Renal cortical epithelial cell (primary cell): ENCODE data around the gene RAD51AP2. TPM values are rescaled to one million over a fixed set of nuclear protein-coding genes. Genes with fewer than 3 reads are reported as not detected.
"Not testable (repeated sequence)": the region's sequence is repeated elsewhere in the genome, so short reads cannot be mapped to it uniquely, and the experiment has no call there.

Experiments used
- DNase-seq: peaks from one replicate; pipeline ENCODE4 v3.0.0-alpha.2; 2011; ENCODE audit warnings: low read depth
- total RNA-seq: library from RNA; depleted of rRNA; stranded (reverse); fragments of >200 nt; gene quantifications from 2 replicates; pipeline ENCODE4 v1.2.3, GENCODE V29; 2014

The RAD51AP2 gene
- under 0.01 TPM in 1 of 2 replicates, not detected in the other for total RNA-seq

DNA sequence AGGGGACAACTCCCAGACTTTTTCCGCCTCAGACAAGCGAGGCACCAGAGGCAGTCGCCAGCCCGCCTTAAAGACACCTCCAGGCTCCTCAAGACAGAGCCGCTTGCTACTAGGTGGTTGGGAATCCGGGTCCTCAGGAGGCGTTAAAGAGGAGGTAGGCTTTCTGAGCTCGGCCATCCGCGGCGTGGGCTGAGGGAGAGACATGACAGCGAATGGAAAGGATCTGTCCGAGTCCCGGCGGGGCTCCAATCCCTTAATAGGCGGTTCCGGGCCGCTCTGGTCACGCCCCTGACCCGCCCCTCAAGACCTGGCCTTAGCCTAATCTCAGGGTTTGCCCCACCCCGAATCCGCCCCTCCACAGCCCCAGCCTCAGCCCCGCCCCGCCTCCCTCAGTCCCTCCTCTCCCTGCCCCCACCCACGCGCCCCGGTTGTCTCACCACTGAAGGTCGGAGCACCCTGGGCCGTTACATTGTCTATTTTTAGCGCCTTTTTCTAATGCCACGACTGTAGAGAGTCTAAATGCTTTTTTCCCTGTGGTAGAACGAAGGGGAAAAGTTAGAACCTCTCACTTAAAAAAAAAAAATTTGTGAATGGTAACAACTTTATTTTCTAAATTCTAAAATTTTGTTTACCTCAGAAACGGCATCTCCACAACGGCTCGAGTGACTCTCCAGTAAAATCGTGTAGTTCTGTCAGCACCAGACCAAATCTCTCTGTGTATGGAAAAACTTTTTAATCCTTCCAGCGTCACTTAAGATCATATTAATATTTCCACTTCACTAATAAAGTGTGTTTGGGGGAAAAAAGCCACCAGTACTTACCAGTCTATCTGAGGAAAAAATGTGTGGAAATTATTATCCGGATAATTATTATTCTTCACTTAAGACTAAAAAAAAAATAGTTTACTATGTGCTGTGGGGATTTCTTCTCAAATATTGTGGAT lies at the start of gene RAD51AP2:
RAD51AP2 (minus strand) TSS at position 229 of the 943 bp plus-strand sequence; CDS start at position 204, 25 bp downstream.
- DNase-seq, result peak; percentile 72

DNA sequence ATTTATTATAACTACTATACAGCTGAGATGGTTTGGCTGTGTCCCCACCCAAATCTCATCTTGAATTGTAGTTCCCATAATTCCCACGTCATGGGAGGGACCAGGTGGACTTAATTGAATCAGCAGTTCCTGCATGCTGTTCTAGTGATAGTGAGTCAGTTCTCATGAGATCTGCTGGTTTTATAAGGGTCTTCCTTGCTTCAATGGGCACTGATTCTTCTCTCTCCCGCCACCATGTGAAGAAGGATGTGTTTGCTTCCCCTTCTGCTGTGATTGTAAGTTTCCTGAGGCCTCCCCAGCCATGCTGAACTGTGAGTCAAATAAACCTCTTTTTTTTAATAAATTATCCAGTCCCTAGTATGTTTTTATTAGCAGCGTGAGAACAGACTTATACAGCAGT lies 47.5 kb upstream of the RAD51AP2 start:
- not testable (repeated sequence) for DNase-seq

DNA sequence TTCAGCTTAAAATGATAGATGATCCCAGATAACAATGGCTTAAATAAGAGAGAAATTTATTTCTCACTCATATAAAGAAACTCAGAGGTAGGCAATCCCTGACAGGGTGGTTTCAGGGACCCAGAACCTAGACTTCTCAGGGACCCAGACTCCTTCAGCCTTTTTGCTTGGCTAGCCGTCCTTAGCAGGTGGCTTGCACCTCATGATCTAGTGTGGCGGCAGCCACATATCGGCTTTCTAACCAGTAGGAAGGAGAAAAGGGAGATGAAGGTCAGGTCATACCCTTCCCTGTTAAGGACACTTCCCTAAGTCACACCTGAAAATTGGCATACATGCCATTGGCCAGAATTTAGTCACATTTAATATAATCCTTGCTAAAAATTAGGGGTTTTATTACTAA lies 40.6 kb upstream of the RAD51AP2 start:
- no peak for DNase-seq

DNA sequence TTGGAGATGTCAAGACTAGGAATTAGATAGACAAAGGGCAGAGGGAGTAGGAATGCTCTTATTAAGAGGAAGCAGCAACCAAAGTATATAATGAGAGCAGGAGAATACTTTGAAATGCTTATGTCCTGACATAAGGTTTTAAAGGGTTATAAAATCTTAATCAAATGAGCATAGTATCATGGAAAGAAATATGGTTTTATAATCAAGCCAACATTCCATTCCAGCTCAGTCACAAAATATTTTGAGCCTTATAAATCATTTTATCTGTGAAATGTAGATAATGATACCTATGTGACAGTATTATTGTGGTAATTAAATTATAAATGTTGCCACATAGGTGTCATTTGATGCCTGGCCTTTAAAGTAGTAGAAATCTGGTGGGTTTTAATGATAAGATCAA lies 39.8 kb upstream of the RAD51AP2 start:
- no peak for DNase-seq

DNA sequence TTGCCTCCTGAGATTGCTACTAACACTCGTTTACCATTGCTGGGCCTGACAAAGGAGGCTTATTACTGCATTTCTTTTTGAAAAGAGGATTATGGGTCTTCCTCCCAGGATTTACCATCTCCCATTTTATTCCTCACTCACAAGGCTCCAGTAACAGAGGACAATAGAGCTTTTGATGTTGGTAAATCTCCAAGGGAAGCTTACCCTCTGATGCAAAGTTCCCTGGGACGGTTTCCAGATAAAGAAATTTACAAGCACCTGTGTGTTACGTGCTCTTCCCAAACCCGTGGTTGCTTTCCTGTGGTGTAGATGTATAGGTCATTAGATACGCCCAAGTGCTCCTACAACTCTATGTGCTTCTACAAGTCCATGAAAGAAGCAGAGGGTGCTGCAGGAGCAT lies 39.4 kb upstream of the RAD51AP2 start:
- DNase-seq, result no peak

DNA sequence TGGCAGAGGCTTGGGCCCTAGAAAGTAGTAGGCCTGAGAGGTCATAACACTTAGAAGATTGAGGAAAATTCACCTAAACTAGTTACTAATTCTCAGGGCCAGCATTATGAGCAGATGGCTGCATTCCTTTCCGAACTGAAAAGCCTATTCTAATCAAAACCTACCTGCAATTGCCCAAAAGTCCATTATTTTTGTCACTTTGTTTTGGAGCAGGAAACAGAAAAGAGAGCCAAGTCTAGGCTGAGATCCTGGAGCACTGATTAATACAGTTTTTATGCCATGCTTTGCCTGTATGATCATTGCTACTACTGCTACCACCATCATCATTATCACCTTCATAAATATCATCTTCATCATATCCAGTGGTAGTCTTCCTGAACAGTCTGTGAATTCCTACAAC lies 36.9 kb upstream of the RAD51AP2 start:
- no peak for DNase-seq

DNA sequence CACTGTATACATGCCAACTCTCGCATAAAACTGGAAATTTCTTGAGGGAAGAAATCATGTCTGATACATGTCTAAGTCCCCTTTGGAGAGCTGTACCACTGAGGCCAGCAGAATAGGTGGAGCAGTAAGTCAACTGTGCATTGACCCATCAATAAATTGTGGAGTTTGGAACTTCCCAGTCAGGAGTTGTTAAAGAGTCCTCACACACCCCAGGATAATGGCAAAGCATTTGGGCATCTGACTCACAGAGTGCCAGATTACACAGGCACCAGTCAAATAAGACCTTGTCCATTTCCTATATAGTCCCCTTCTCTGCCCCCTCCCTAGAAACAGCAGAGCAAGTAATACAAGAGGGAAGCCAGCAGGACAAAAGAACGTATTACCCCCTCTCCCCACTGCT lies 32.7 kb upstream of the RAD51AP2 start:
- no peak for DNase-seq

DNA sequence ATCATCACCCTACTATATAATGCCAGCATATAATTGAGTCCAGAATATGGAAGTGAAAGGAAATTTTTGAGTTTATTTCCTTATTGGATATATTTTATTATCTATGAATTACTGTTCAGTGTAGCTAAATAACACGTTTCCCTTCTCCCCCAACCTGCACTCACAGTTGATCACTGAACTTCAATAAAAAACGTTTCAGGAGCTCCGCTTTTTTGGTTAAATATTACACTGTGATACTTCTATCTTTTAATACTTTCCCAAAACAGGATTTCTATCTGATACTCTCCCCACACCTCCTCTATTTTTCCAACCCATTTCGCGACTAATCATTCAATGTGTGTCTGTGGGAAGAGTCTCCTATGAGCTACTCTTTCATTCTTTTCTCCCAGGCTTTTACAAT lies 29.5 kb upstream of the RAD51AP2 start:
- DNase-seq, result no peak

DNA sequence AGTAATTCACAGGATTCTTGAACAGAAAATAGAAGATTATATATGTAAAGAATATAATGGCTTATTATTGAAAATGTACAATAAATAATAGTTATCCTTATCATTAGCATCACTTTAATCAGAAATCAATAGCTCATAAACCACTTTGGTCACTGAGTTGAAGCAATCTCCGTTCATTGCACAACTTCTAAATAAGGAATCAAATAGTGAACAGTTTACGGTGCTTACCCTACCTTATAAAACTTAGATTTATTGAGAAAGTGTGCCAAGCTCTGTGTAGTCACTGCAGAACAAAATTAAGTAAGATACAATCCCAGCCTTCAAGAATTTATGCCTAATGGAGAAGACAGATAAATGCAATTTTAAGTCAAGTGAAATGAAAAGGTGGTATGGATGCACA lies 29.0 kb upstream of the RAD51AP2 start:
- DNase-seq, result no peak

DNA sequence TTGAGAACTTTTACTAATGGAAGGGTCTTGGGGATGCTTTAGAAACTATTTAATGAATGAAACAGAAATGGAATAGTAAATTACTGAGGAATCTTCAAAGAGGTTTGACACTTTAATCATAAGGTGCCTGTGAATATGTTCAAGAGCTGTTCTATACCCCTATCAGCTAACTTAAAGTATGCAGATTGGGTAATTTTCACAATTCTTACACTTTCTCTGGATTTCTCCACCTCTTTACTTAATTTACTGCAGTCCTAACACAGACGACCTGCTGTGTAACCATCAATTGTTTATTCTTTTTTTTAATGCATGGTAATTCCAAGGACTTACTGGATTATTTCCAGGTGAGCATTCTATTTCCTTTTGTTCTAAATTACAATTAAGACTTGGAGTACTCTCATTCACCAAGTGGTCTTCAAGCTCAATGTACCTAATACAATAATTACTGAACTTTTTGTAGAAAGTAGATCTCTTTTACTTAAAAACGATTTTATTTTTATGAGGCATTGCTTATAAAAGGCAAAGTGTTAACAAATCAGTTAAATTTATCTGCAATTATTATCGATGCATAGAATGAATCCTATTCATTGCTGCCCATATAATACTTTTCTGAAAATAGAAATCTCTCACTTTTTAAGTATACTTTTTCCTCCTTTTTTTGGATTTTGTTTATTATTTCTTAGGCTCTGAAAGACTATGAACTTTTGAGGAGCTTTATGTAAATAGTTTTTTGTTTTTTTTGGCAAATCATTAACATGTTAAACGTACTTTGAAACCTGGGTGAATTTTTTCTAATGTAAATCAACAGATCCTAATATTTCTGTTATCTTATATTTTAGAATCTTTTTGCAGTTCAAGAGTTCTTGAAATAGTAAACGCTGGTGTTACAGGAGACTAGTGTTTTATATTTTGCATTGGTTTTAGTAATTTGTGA lies 27.7 kb upstream of the RAD51AP2 start:
- no peak for DNase-seq

DNA sequence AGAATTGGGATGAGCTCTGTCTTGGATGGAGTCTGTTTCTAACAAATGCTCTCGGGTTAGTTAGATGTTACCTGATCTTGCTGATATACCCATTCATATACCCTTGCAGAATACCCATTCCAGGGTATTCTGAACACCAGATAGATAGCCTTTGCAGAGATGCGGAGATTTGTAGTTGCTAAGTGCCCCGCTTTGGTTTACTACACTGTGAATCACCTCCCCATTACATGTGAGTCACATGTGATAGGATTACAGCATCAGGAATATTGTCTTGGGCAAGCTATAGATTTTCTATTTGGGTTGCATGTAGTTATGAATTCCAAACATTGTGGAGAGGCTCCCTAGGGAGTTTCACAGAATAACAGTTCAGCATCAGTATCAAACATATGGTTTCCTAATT lies 26.0 kb upstream of the RAD51AP2 start:
- peak; percentile 3 for DNase-seq

DNA sequence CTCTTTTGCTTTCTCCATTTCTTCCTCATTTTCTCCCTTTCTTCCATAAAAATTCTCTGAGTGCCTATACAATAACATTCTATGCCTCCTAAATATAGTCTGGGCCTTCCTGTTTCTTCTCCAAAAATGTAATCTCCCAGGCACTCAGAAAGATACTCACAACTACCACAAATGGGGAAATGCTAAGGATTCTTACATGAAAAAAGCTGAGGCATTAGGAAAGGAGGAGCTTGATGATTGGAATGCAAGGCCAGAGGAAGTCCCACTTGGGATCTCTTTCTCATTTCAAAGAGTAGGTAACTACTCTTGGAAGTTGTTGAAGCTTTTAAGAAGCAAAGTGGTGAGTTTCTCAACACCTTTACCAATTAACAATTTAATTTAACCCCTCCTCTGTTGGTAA lies 25.6 kb upstream of the RAD51AP2 start:
- no peak for DNase-seq

DNA sequence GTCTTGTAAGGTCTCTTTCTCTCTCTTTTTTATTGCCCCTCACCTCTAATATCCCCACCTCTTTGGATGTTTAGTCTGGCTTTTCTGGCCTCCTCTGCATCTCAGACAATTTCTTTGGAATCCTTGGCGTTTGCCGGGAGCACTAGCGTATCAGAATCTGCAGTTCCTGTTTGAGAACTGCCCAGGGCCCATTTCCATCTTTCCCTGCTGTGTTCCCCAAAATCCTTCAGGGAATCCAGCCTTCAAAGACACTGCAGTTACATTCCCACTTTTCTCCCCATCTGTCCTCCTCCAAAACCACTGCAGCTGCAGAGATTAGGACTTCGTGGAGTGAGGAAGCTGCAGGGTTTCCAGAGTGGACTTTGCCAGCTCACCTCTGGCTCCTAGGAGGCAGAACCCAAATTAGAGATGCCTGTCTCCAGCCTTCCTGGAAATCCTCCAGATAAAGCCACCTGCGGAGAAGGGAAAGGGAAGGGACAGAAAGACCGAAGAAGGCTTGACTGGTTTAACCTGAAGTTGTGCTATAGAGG lies 25.0 kb upstream of the RAD51AP2 start:
- DNase-seq, result no peak

DNA sequence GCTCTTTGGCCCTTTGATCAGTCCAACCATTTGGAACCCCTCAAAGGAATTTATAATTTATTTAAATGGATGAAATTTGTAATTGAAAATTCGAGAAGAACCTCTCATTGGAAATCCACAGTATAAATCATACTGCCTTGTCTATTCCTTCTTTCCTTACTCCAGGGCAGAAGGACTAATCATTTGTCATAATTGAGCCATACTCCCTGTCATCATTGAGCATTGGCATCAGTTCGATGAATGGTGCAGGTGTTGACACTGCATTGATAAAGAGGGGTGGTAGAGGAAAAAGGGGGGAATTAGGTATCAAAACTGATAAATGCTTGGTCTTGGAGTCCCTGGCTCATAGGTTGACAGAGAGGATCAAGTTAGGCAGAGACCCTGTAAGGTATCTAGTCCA lies 24.2 kb upstream of the RAD51AP2 start:
- DNase-seq, result no peak

DNA sequence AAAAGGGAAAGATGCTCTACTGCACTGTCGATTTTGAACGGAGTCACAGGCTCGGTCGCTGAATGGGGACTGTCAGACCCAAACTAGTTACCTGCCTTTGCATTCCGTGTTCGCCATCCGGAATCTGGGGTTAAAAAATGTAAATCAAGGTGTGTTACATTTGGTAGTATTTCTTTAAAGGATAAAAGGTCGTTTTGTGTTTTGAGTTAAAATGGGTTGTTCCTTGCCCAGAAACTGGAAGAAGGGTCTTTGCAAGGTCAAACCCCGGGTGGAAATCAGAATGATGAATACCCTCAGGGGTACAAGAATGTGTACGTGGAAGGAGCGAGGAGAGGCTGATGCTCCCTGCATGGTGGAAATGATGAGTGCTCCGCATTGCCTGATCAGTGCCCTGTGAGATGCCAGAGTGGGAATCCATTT lies 23.3 kb upstream of the RAD51AP2 start:
- no peak for DNase-seq

DNA sequence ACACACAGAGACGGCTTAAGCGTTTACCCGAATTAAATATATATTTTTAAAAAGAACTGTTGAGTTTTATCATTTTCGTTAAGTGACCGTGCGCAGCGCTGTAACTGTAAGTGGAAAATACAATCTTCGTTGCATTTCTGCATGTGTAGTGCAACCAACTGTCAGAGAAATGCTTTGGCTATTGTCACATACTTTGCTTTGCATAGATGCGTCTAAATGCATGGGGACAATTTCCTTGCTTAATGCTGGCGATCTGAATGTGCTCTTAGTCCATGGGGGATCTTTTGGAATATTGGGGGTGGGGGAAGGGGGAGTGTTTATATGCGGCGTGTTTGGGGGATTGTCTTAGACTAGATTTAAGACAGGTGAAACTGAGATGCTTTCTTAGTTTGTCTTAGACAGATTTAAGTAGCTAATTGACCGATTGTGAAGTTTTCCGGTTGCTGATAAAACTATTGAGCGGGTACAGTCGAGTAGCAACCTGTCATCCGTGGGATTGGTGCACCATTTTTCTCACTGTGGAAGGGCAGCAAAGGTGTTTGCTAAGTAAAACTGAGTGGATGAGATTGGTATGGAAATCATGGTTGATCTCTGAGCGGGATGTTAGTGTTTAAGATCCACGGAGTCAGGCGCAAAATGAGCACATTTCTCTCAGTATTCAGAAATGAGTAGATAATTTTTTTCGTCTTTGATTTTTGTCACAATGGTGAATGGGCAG lies 22.7 kb upstream of the RAD51AP2 start:
- no peak for DNase-seq

DNA sequence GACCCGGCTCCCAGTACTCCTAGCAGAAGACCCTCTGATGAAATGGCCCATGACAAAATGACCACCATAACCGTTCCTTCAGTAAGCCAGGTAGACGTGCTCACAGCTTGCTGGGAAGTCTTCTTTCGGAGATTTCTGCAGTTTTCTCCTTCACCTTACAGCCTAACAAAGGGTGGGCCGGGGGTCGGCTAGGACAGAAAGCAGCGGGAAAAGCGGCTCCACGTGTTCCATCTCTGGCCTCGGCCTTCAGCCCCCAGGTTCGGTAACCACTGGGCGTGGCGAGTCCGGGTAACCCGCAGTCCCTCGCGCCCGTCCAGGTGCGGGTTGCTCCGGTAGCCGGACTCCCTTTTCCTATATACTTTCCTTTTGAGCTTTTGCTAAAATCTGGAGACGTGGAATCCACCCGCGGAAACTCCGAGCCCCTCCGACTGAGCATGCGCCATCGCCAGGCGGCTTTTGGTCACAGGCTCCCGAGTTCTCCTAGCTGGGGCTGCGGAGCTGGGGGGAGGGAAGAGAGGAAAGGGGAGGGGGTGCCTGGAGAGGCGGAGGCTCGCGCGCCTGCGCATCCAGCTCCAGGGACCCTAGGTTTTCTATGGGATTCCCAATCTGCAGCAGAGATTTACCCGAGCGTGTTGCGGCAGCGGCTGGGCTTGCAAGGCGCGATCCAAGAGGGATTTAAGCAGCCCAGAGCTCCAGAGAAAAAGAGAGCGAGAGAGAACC lies 22.0 kb upstream of the RAD51AP2 start, which contains the start of gene VSNL1:
VSNL1 (plus strand) TSS at position 604 of the 720 bp plus-strand sequence. CDS start 51,379 bp downstream, outside the sequence.
- DNase-seq, result peak; percentile 57

DNA sequence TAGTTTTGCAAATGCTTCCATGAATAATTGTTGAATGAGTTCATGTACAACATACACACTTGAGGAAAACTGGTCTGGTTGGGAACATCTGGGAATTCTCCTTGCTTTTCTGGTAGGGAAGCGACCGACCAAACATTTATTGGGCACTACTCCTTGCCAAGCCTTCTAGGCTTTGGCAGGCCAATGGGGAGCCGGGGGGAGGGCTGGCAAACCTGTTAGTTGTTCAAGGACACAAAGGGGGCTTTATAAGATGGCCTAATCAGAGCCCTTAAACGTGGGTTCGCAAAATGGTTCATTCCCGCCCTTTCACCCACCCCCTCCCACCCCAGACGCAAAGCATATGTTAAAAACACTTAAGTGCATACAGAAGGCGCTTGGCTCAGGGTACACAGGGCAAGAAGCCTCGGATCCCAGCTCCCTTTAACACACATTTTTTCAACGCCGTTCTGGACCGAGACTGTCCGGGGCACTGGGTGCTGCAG lies 21.4 kb upstream of the RAD51AP2 start:
- no peak for DNase-seq

DNA sequence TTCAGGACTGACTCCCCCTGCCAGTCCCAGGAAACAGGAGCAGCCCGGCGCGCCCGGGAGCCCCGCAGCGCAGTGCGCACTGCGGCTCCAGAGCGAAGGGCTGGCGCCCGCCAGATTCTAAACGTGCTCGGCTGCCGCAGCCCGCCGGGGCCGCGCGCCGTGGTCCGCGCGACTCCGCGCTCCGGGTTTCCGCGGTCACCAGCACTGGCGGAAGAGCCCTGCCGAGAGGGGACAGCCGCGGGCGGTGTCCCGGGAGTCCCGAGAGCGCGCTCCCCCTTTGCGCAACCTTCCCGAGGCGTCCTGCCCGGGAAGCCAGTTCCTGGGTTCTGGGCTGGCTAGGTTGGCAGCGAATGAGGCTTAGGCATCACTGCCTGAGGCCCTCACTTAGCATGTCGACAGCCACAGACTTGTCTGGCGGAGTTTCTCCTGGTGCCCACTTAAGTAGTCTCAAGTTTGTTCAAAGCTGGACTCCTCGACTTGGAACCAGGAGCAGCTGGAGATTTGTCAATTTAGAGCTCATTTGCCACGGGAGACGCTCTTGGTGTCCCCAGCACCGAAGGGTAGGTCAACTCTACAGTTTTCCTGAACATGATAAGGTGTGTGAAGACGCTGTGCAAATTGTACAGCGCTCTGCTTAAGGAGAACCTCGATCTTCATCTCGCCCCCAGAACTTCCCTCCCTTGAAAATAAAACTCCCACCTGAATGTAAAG lies 20.8 kb upstream of the RAD51AP2 start:
- DNase-seq, result peak; percentile 48
